DND-41 (cell line): Measurements from ENCODE around the gene FBP2.

Experiments
- ATAC-seq: fragments of 200-7000 bp; cut with Tn5 transposase; 3 replicates; pipeline ENCODE4 v1.9.1; 2021; ENCODE audit warnings: low read depth; ENCODE audit not compliant: insufficient read depth
- DNase-seq: peaks from one replicate; pipeline ENCODE4 v3.0.0-alpha.2; 2020
- H2AFZ ChIP-seq: 2 replicates; pipeline ENCODE4 v1.6.0; 2012; ENCODE audit warnings: low read depth, low read length
- H3K27ac ChIP-seq: 2 replicates; pipeline ENCODE4 v1.5.1; 2012; ENCODE audit warnings: low read length, inconsistent platforms
- H3K27me3 ChIP-seq: fragments of 200-600 bp; sonication (generic); 2 replicates; pipeline ENCODE4 v1.6.0; 2012; ENCODE audit warnings: low read length, mild to moderate bottlenecking, inconsistent platforms; ENCODE audit not compliant: insufficient read depth, poor library complexity
- H3K36me3 ChIP-seq: 2 replicates; pipeline ENCODE4 v1.5.1; 2012; ENCODE audit warnings: low read length, inconsistent platforms; ENCODE audit not compliant: insufficient read depth
- H3K4me1 ChIP-seq: 2 replicates; pipeline ENCODE4 v1.5.1; 2012; ENCODE audit warnings: mild to moderate bottlenecking, low read length; ENCODE audit not compliant: insufficient read depth
- H3K4me2 ChIP-seq: 2 replicates; pipeline ENCODE4 v1.6.0; 2012; ENCODE audit warnings: mild to moderate bottlenecking, moderate library complexity, low read length, inconsistent platforms; ENCODE audit not compliant: insufficient read depth
- H3K4me3 ChIP-seq, 2 experiments: fragments of 200-600 bp in 1 of 2; shearing (Covaris generic) in 1 of 2; 2 replicates each; pipeline ENCODE4 v1.5.1; 2012 to 2016; ENCODE audit warnings: inconsistent platforms in 2 of 2, low read length in 2 of 2, mild to moderate bottlenecking in 2 of 2, low read depth in 1 of 2, moderate library complexity in 1 of 2
- H3K79me2 ChIP-seq: 2 replicates; pipeline ENCODE4 v1.6.0; 2012; ENCODE audit warnings: low read length, inconsistent platforms; ENCODE audit not compliant: insufficient read depth
- H3K9ac ChIP-seq: 2 replicates; pipeline ENCODE4 v1.6.0; 2012; ENCODE audit warnings: low read depth, mild to moderate bottlenecking, inconsistent platforms, low read length, moderate library complexity
- H3K9me3 ChIP-seq: 2 replicates; pipeline ENCODE4 v1.5.1; 2012; ENCODE audit warnings: low read length, moderate library complexity, mild to moderate bottlenecking, inconsistent platforms; ENCODE audit not compliant: insufficient read depth, severe bottlenecking
- H4K20me1 ChIP-seq: 2 replicates; pipeline ENCODE4 v1.6.0; 2012; ENCODE audit warnings: low read length; ENCODE audit not compliant: insufficient read depth
- CTCF ChIP-seq: IDR thresholded peaks from 2 replicates; pipeline ENCODE4 v1.5.1; 2012; ENCODE audit warnings: borderline replicate concordance, low read length, moderate library complexity, mild to moderate bottlenecking; ENCODE audit not compliant: poor library complexity, severe bottlenecking; ENCODE audit errors: extremely low read depth
- EZH2 ChIP-seq: IDR thresholded peaks from 3 replicates; pipeline ENCODE4 v1.6.1; 2012; ENCODE audit warnings: borderline replicate concordance, low read depth, mild to moderate bottlenecking, moderate library complexity, low read length, inconsistent platforms; ENCODE audit not compliant: severe bottlenecking

Gene FBP2

DNA sequence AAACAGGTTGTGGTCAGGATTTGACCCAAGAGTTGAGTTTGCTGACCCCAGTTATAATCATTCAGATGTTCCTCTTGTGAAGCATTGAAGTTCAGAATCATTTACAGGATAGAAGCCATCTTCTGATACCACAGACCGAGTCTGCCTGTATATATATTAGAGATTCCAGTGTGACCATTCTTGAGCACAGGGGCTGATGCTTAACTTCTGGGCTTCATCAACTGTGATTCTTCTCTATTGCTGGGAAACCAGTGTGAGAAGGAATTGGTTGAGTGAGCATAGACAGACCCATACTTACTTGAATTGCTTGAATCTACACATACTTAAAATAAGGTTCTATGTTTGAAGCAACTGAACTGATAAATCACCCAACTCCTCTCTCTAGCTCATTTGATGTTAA, 66.7 kb downstream of the FBP2 start:
- TF ChIP-seq EZH2 (no peak), CTCF (no peak)
- no peaks in the 10 kb centered on the region for H4K20me1 ChIP-seq
- no peaks in the 10 kb centered on the region for H3K36me3 ChIP-seq
- no peak overlapping the region for H2AFZ ChIP-seq
- no peaks in the 10 kb centered on the region for H3K4me1 ChIP-seq
- H3K4me3 ChIP-seq = no peak overlapping the region
- DNase-seq (no peak), ATAC-seq (no peak)
- no peaks in the 10 kb centered on the region for H3K27me3 ChIP-seq
- no peak overlapping the region for H3K9ac ChIP-seq
- no peaks in the 10 kb centered on the region for H3K9me3 ChIP-seq
- H3K4me2 ChIP-seq = no peak overlapping the region
- no peak overlapping the region for H3K27ac ChIP-seq
- H3K79me2 ChIP-seq = no peaks in the 10 kb centered on the region

DNA sequence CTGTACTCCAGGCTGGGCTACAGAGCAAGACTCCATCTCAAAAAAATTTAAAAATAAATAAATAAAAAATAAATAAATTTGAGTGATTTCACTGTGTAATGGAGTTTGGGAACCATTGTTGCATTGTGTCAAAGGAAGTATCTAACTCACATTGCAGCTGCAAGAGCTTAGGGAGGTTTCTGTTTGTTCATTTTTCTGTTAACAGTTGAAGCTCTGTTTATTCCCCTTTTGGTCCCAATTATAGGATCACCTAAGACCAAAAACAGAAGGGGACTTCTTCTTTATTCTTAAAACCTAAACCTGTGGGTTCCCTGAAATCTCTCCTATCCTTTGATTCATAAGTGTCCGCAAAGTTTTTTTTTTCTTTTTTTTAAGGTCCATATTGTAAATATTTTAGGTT, 67.4 kb downstream of the FBP2 start:
- no peak overlapping the region for H3K27ac ChIP-seq
- ATAC-seq (no peak), DNase-seq (no peak)
- no peak overlapping the region for H3K4me2 ChIP-seq
- no peaks in the 10 kb centered on the region for H3K36me3 ChIP-seq
- H3K9me3 ChIP-seq = no peaks in the 10 kb centered on the region
- TF ChIP-seq EZH2 = no peak
- TF ChIP-seq CTCF = no peak
- H3K4me1 ChIP-seq = no peaks in the 10 kb centered on the region
- no peak overlapping the region for H2AFZ ChIP-seq
- no peaks in the 10 kb centered on the region for H3K79me2 ChIP-seq
- no peak overlapping the region for H3K9ac ChIP-seq
- H3K27me3 ChIP-seq = no peaks in the 10 kb centered on the region
- H4K20me1 ChIP-seq = no peaks in the 10 kb centered on the region
- H3K4me3 ChIP-seq = no peak overlapping the region

DNA sequence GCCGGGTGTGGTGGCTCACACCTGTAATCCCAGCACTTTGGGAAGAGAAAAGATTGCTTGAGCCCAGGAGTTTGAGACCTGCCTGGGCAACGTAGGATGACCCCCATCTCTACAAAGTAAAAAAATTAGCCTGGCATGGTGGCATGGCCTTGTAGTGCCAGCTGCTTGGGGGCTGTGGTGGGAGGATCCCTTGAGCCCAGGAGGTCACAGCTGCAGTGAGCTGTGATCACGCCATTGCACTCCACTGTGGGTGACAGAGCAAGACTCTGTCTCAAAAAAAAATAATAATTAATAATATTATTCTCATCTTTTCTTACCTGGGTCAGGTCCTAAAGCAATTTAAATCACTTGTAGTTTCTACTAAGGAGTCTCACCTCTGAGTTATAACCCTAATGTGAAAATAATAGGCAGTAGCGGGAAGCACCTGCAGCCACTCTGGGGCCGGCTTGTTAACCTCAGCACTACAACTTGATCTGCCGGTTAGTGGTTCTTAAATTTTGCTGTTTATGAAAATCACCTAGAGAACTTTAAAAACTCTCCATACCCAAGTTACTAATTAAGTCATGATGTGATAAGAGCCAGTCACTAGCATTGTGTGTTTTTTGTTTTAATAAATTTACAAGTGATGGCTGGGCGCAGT, 68.1 kb downstream of the FBP2 start:
- no peaks in the 10 kb centered on the region for H3K79me2 ChIP-seq
- ATAC-seq (no peak), DNase-seq (no peak)
- no peaks in the 10 kb centered on the region for H3K9me3 ChIP-seq
- no peak overlapping the region for H3K9ac ChIP-seq
- H4K20me1 ChIP-seq = no peaks in the 10 kb centered on the region
- H3K4me3 ChIP-seq = no peak overlapping the region
- no peak overlapping the region for H3K27ac ChIP-seq
- no peaks in the 10 kb centered on the region for H3K27me3 ChIP-seq
- no peak for TF ChIP-seq CTCF
- TF ChIP-seq EZH2 = no peak
- no peaks in the 10 kb centered on the region for H3K36me3 ChIP-seq
- H3K4me2 ChIP-seq = no peak overlapping the region
- no peaks in the 10 kb centered on the region for H3K4me1 ChIP-seq
- no peak overlapping the region for H2AFZ ChIP-seq

- TF ChIP-seq EZH2 = no peak
- Histone ChIP-seq H2AFZ (no peak overlapping the region), H3K9ac (no peak overlapping the region), H3K4me3 (no peak overlapping the region), H3K36me3 (no peaks in the 10 kb centered on the region), H3K4me2 (no peak overlapping the region), H3K79me2 (no peaks in the 10 kb centered on the region), H3K9me3 (no peaks in the 10 kb centered on the region), H3K27ac (no peak overlapping the region), H3K4me1 (no peaks in the 10 kb centered on the region), H3K27me3 (no peaks in the 10 kb centered on the region), H4K20me1 (no peaks in the 10 kb centered on the region)
- no peak for DNase-seq
- no peak for ATAC-seq
These were observed 76.4 kb downstream of the FBP2 start for GRCh38 chr9:94517254-94517653.
